ENCODE results near the gene SOCS2.

The SOCS2 gene

DNA sequence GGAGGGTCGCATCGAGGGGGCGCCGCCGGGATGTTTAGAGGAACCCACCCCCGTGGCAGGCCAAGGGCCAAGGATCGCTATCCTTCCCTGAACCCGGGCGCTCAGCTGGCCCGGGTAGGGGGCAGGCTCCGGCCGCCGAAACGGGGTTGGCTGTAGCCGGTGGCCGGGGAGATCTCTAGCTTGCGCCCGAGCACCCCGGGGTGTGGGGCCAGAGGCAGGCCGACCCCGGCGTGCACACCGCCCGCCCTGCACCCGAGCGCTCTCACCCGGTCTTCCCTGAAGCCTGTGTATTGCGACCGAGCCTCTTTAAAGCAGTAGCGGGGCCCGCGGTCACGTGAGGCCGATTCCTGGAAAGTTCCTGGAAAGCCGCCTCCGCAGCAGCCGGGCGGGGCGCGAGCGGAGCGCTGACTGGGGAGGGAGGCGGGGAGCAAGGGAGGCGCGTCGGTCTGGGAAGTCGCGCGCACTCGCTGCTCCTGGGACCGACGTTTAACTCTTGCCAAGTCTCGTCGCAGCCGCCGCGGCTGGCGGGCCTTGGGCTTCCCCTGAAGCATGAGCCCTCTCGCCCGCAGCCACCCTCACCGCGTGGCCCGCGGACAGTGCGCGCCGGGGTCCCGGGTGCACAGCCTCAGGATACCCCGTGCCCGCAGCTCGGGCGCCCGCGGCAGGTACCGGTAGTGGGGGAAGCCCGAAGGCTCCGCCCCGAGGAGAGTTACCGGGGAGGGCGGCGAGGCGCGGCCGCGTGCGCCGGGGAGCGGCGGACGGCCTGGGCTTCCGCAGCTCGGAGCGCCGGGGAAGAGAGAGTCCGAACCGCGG lies 1.7 kb upstream of the SOCS2 start:
- TF ChIP-seq POLR2AphosphoS5 (IDR thresholded peaks at IDR 0.05; ENCODE audit: low read depth, low read length) (peak; percentile 75; the same call in 1 of the 2 replicates), SIN3A (IDR thresholded peaks at IDR 0.05; ENCODE audit: borderline replicate concordance, insufficient read depth, low read length) (0 out of 2 replicates have a peak, but pooled peaks have one; percentile 68), REST (IDR thresholded peaks at IDR 0.05; ENCODE audit: insufficient read depth in 1 of 2, low read depth in 2 of 2, low read length in 2 of 2) (no peak; a peak in 1 of 4 replicates), FOXP2 (optimal IDR thresholded peaks at IDR 0.05; ENCODE audit: borderline replicate concordance, extremely low read depth, extremely low read length, insufficient read depth) (peak; percentile 56), TAF1 (IDR thresholded peaks at IDR 0.05; ENCODE audit: borderline replicate concordance, insufficient read depth, low read length) (no peak)

DNA sequence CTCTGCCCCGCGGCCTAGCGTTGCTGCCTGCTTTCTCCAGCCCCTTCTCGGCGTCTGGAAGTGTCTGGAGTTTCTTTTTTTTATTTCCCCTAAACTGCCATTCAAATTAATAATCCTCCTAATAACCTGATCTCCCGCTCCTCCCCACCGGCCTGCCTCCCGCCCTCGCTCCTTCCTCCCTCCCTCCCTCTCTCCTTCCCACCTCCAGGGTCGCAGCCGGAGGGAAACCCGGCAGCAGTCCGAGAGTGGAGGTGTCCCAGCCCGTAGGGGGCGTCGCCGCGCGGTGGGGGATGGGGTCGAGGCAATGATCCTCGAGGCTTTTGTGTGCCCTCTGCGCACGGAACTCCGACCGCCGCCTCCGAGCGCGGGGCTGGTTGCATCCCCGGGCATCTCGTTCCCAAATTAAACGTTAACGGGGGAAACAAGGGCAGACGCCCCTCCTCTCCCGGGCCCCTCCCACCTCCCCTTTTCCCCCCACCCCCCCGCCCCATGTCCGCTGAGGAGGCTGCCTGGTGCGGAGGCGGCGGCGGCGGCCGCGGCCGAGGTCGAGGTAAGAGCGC lies 1.0 kb upstream of the SOCS2 start:
- TF ChIP-seq SIN3A (IDR thresholded peaks at IDR 0.05; ENCODE audit: borderline replicate concordance, insufficient read depth, low read length): no peak
- peak; percentile 63; the same call in 1 of the 2 replicates for TF ChIP-seq TAF1 (IDR thresholded peaks at IDR 0.05; ENCODE audit: borderline replicate concordance, insufficient read depth, low read length)
- no peak for TF ChIP-seq REST (IDR thresholded peaks at IDR 0.05; ENCODE audit: insufficient read depth in 1 of 2, low read depth in 2 of 2, low read length in 2 of 2)
- peak; percentile 84 for TF ChIP-seq FOXP2 (optimal IDR thresholded peaks at IDR 0.05; ENCODE audit: borderline replicate concordance, extremely low read depth, extremely low read length, insufficient read depth)
- TF ChIP-seq POLR2AphosphoS5 (IDR thresholded peaks at IDR 0.05; ENCODE audit: low read depth, low read length): peak; percentile 48; the same call in 1 of the 2 replicates

DNA sequence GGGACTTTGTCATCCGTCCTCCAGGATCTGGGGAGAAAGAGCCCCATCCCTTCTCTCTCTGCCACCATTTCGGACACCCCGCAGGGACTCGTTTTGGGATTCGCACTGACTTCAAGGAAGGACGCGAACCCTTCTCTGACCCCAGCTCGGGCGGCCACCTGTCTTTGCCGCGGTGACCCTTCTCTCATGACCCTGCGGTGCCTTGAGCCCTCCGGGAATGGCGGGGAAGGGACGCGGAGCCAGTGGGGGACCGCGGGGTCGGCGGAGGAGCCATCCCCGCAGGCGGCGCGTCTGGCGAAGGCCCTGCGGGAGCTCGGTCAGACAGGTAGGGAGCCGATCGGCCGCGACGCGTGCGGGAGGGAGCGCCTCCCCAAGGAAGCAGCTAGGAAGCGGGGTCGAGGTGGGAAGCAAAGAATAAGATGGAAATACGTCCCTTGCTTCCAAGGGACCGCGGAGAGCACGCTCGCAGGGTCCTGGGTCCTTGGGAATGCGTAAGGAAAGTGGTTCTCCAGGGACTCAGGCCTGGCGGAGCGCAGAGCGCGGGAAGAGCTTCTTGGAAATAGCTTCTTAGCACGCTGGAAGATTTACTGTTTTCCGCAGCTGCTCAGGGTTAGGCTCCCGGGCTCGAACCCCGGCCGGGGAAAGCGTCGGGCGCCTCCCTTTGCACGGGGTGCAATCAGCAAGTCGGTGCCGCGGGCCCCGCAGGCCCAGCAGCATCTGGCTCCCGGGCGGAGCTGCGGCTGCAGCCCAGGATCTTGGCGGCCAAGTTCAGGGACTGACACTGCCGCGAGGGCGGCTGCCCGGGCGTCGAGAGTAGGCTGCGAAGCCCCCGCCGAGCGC lies 457 bp downstream of the SOCS2 start:
- TF ChIP-seq TAF1 (IDR thresholded peaks at IDR 0.05; ENCODE audit: borderline replicate concordance, insufficient read depth, low read length) (no peak), FOXP2 (optimal IDR thresholded peaks at IDR 0.05; ENCODE audit: borderline replicate concordance, extremely low read depth, extremely low read length, insufficient read depth) (no peak), SIN3A (IDR thresholded peaks at IDR 0.05; ENCODE audit: borderline replicate concordance, insufficient read depth, low read length) (no peak), POLR2AphosphoS5 (IDR thresholded peaks at IDR 0.05; ENCODE audit: low read depth, low read length) (no peak), REST (IDR thresholded peaks at IDR 0.05; ENCODE audit: insufficient read depth in 1 of 2, low read depth in 2 of 2, low read length in 2 of 2) (no peak)

DNA sequence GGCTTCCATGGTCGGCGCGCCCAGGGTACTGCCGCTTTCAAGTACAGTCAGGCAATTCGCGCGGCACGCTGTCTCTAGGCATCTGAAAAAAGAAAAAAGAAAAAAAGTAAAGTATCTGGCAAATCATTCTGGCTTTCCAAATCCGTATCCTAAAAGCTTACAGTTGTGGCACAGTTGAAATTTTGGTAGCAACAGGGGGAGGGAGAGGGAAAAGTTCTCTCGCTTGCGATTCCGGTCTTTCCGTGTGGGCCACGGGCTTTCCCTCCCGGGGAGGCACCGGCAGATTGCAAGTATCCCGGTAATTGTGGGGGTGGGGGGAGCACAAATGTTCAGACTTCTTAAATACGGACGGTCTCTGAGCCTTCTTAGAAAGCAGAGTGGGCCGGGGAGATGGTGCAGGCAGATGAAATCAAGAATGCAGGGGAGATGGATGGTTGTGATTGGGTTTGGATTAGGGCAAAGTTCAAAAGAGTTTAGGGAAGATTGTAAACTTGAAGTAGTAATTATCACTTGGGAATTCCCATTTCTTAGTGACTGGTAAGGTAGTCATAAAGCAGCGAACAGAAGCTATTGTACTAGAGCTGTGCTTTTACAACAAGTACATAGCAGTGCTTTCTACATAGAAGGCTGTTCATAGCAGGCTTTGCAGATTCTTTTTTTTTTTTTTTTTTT lies 1.2 kb downstream of the SOCS2 start:
- TF ChIP-seq POLR2AphosphoS5 (IDR thresholded peaks at IDR 0.05; ENCODE audit: low read depth, low read length): no peak
- no peak for TF ChIP-seq SIN3A (IDR thresholded peaks at IDR 0.05; ENCODE audit: borderline replicate concordance, insufficient read depth, low read length)
- TF ChIP-seq REST (IDR thresholded peaks at IDR 0.05; ENCODE audit: insufficient read depth in 1 of 2, low read depth in 2 of 2, low read length in 2 of 2): no peak
- TF ChIP-seq FOXP2 (optimal IDR thresholded peaks at IDR 0.05; ENCODE audit: borderline replicate concordance, extremely low read depth, extremely low read length, insufficient read depth): no peak
- no peak for TF ChIP-seq TAF1 (IDR thresholded peaks at IDR 0.05; ENCODE audit: borderline replicate concordance, insufficient read depth, low read length)

Measured in PFSK-1 (cell line).